GM21576 (cell line): ENCODE measurements around the gene ADAM8.

Experiments
- ATAC-seq: cut with Tn5 transposase; IDR thresholded peaks from one replicate; pipeline ENCODE4 v1.9.1; 2021; ENCODE audit warnings: mild to moderate bottlenecking, moderate library complexity; ENCODE audit not compliant: unreplicated experiment

The ADAM8 gene

DNA sequence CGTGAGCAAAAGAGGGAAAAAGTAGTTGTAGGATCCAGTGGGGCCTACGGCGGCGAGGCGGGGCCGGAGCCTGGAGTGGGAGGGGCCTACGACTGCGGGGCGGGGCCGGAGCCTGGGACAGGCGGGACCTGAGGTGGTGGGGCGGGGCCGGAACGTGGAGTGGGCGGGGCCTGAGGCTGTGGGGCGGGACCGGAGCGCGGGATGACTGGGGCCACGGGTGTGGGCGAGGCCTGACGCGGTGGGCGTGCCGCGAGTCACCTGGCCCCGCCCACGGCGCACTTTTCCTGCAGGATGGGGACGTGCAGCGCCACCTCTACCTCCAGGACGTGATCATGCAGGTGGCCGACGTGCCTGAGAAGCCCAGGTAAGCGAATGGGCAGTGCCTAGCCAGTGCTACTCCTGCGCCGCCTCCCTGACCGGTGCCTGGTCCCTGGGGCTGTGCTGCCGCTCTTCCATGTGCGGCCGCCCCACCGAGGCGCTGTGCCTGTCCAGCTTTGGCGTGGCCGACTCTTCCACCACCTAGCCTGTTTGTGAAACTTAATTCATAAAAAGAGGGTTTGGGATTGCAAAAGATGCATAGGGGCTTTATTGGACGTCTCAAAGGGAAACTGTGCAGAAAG, 32.5 kb upstream of the ADAM8 start:
- ATAC-seq = peak; percentile 70

- peak; percentile 76 for ATAC-seq
Measured at GRCh38 chr10:133308421-133309099, 31.9 kb upstream of the ADAM8 start, which contains the start of the genes TUBGCP2 and ZNF511. TSS of gene TUBGCP2 (minus strand) at chr10:133308872. CDS start at chr10:133302941, 5,931 bp downstream. TSS of gene ZNF511 (plus strand) at chr10:133308914. CDS start at chr10:133308944, 30 bp downstream.

DNA sequence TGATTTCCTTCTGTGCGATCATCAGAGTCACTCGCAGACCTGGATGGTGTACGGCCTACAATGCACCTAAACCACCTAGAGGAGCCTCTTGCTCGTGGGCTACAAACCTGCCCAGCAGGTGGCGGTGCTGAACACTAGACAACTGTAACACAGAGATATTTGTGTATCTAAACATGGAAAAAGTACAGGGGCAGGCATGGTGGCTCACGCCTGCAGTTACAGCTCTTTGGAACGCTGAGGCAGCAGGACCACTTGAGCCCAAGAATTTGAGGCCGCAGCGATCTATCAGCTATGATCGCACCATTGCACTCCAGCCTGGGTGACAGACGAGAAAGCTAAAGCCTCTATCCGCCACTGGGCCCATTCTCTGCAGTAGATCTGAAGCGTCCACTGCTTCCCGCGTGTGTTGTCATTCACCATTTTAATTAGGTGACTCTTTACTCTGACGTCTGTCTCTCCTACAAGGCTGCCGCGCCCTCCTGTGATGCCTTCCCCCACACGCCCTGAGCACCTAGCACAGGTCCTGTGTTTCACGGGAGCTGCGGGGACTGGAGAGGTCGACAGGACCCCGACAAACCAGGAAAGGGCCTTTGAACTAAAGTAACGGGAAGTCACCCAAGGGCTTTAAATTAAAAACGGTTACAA, 31.2 kb upstream of the ADAM8 start:
- peak; percentile 40 for ATAC-seq

- ATAC-seq = no peak
Measured at GRCh38 chr10:133306941-133307379, 30.3 kb upstream of the ADAM8 start.

GRCh38 chr10:133306097-133306476, 29.4 kb upstream of the ADAM8 start:
- no peak for ATAC-seq

DNA sequence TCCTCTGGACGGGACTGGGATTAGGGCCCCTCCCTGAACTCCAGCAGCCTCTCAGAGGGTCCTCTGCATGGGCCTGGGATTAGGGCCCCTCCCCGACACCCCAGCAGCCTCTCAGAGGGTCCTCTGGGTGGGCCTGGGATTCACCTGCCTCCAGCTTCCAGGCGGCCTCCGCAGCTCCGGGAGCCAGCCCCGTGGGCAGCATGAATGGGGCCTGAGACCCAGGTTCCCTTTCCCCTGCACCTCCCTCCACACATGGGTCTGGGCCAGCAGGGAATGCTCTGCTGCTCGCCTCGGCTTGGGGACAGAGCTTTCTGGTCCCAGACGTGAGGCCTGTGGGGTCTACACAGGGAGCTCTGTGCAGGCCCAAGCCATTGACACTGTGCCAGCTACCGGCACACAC, 26.5 kb upstream of the ADAM8 start:
- no peak for ATAC-seq

DNA sequence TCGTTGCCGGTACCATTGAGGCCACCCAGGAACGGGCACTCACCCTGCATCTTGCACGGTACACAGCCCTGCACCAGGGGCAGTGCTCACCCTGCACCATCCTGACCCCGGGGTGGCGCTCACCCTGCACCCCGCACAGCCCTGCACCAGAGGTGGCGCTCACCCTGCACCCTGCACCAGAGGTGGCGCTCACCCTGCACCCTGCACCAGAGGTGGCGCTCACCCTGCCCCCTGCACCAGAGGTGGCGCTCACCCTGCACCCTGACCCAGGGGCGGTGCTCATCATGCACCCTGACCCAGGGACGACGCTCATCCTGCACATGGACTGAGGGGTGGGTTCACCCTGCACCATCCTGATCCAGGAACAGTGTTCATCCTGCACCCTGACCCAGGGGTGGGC, 25.6 kb upstream of the ADAM8 start:
- no peak for ATAC-seq

GRCh38 chr10:133299738-133300137, 23.1 kb upstream of the ADAM8 start:
- ATAC-seq = no peak

GRCh38 chr10:133299224-133299623, 22.6 kb upstream of the ADAM8 start:
- no peak for ATAC-seq

DNA sequence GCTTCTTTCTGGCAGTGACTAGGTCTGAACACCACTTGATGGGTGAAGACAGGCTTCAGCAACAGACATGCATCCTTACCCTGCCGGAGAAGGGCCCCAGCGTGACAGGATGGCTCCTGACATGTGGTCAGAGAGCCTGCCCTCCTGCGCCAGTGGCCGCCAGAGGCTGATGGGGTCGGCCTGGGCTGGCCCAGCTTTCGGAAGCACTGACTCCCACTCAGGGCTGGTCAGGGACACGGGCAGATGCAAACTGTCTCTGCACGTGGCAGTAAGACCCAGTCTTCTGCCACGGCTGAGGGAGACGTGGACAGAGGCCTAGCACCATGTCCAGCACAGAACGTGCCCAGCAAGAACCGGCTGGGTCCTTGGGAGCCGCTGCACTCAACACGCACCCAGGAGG, 21.8 kb upstream of the ADAM8 start:
- no peak for ATAC-seq

- no peak for ATAC-seq
Measured at GRCh38 chr10:133297504-133297903, 20.8 kb upstream of the ADAM8 start.

DNA sequence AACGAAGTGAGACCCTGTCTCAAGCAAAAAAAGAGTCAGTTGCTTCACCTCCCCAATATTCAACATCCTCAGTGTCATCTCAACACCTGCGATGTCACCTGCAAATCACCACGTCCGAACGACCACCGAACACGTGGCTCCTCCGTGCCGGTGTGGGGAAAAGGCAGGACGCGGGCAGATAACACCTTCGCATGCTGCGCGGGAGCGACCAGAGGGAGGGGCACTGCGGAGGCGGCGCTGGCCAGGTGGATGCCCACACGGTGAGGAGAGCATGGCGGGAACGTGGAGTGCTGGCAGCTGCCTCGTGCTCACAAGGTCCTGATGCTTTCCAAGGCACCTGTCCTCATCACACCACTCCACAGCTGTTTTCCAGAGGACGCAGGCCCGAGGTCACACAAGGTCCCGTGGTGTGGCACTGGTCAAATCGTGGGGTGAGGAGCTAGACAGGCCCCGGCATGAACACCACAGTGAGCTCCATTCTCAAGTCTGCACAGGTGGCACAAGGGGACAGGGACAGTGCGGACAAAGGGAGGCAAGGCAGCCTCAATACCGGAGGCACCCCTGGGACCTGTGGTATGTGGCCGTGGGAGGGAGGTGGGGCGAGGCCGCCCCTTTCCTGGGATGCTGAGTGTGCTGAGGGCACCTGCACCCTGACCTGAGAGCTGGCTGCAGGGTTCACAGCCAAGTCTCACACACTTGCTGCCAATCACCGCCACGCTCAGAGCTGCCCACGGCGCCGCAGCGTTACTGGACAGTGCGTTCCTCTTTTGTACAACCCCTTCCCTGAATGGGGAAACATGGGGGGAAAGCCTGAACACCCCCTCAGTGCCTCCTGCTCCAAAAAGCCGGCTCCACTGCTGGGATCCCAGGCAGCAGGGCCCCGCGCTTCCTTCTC, 19.0 kb upstream of the ADAM8 start:
- ATAC-seq = no peak

- no peak for ATAC-seq
Measured at GRCh38 chr10:133294189-133294588, 17.5 kb upstream of the ADAM8 start.

DNA sequence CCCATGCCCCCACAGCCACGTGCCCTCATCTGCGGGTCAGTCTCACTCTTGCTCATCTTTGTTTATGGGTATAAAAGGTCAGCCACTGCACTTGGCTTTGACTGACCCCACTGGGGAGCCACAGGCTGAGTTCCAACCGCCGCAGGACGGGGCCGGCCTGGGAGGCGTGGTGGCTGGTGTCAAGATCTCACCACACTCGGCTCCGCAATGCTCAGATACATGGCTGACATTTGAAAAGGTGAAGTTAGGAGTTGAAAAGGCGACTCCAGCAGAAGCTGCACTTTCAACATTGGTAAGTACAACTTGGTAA, 17.1 kb upstream of the ADAM8 start:
- no peak for ATAC-seq

- ATAC-seq = no peak
Measured at GRCh38 chr10:133292919-133293809, 16.5 kb upstream of the ADAM8 start.

GRCh38 chr10:133289761-133290160, 13.1 kb upstream of the ADAM8 start:
- no peak for ATAC-seq

GRCh38 chr10:133287832-133288500, 11.3 kb upstream of the ADAM8 start:
- no peak for ATAC-seq

- no peak for ATAC-seq
Measured at GRCh38 chr10:133286366-133286765, 9.7 kb upstream of the ADAM8 start.

DNA sequence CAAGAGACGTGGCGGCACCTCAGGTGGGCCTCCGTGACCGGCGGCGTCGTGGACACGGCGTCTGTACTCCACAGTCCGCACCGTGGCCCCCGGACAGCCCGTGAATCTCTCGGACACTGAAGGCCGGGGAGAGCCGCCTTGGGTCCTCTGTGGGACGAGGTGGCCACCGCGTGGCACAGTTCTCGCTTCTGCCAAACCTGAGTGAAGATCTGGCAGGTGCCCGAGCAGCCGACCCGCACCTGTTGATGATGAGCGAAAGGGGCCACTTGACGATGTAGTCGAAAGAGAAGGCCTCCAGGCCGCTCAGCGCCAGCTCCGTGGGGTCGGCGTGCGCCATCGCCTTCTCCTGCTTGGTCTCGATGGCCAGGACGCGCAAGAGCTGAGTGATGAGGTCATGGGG, 8.5 kb upstream of the ADAM8 start:
- ATAC-seq = no peak

GRCh38 chr10:133283931-133284330, 7.3 kb upstream of the ADAM8 start:
- no peak for ATAC-seq
